ENCODE results near the gene LSM6.

Gene LSM6

GRCh38 chr4:146175541-146176453, at the start of gene LSM6:
TSS of gene LSM6 (plus strand) at chr4:146175718. CDS start at chr4:146182922, 7,204 bp downstream.
- Mint-ChIP-seq H3K27me3 (no peaks in the 10 kb centered on the region), H3K27ac (ENCODE audit: low read depth) (peak within 1 kb of the TSS; percentile 94), H3K4me3 (peak within 1 kb of the TSS; percentile 83), H3K9me3 (no peaks in the 10 kb centered on the region), H3K36me3 (ENCODE audit: insufficient read depth) (peaks cover 10% of the 10 kb centered on the region), H3K4me1 (peaks cover 39% of the 10 kb centered on the region)
- ATAC-seq (replicated peaks; ENCODE audit: extremely low read depth, poor library complexity, severe bottlenecking) (peak; percentile 90), DNase-seq (ENCODE audit: low spot score in 2 of 2) (peak; percentile 60 to 71)

- Mint-ChIP-seq H3K4me3 (no peak overlapping the region), H3K27me3 (peaks cover 55% of the 10 kb centered on the region), H3K36me3 (ENCODE audit: insufficient read depth) (no peaks in the 10 kb centered on the region), H3K4me1 (no peaks in the 10 kb centered on the region), H3K27ac (ENCODE audit: low read depth) (no peak overlapping the region), H3K9me3 (no peaks in the 10 kb centered on the region)
- DNase-seq (ENCODE audit: low spot score in 2 of 2), result no peak
- no peak for ATAC-seq (replicated peaks; ENCODE audit: extremely low read depth, poor library complexity, severe bottlenecking)
Measured at GRCh38 chr4:146132445-146132844, 43.1 kb upstream of the LSM6 start.

GRCh38 chr4:146134761-146135445, 40.6 kb upstream of the LSM6 start:
- Mint-ChIP-seq H3K27me3 (peaks cover 73% of the 10 kb centered on the region), H3K4me1 (no peaks in the 10 kb centered on the region), H3K4me3 (no peak overlapping the region), H3K9me3 (no peaks in the 10 kb centered on the region), H3K27ac (ENCODE audit: low read depth) (no peak overlapping the region), H3K36me3 (ENCODE audit: insufficient read depth) (no peaks in the 10 kb centered on the region)
- ATAC-seq (replicated peaks; ENCODE audit: extremely low read depth, poor library complexity, severe bottlenecking) (no peak), DNase-seq (ENCODE audit: low spot score in 2 of 2) (no peak)

DNA sequence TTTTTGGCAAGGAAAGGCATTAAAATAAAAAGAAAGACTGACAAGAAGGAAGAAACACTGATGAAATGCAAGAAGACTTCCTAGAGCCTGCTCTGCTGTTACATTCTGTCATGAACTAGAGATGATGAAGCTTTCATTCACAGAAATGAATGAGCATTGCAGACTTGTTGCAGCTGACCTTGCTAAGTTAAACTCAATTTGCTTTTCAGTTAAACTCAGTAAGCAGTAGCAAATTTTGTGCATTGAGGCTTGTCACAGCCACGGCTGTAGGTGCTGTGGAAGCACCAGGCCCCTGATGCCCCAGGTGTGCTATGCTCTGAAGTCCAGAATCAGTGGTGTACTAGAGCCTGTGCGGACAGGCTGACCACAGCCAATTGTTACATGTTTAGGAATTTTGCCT, 39.6 kb upstream of the LSM6 start:
- H3K4me1 Mint-ChIP-seq, result no peaks in the 10 kb centered on the region
- no peaks in the 10 kb centered on the region for H3K9me3 Mint-ChIP-seq
- no peak for ATAC-seq (replicated peaks; ENCODE audit: extremely low read depth, poor library complexity, severe bottlenecking)

GRCh38 chr4:146142768-146143167, 32.8 kb upstream of the LSM6 start:
- Mint-ChIP-seq H3K4me1 (no peaks in the 10 kb centered on the region), H3K9me3 (no peaks in the 10 kb centered on the region), H3K4me3 (no peak overlapping the region), H3K27me3 (peaks cover 45% of the 10 kb centered on the region), H3K27ac (ENCODE audit: low read depth) (no peak overlapping the region), H3K36me3 (ENCODE audit: insufficient read depth) (no peaks in the 10 kb centered on the region)
- ATAC-seq (replicated peaks; ENCODE audit: extremely low read depth, poor library complexity, severe bottlenecking) (no peak), DNase-seq (ENCODE audit: low spot score in 2 of 2) (no peak)

More for the DNA sequence above, 39.6 kb upstream of the LSM6 start:
- H3K27ac Mint-ChIP-seq (ENCODE audit: low read depth), result no peak overlapping the region
- H3K4me3 Mint-ChIP-seq, result no peak overlapping the region
- DNase-seq (ENCODE audit: low spot score in 2 of 2), result no peak
- H3K27me3 Mint-ChIP-seq, result peaks cover 65% of the 10 kb centered on the region
- no peaks in the 10 kb centered on the region for H3K36me3 Mint-ChIP-seq (ENCODE audit: insufficient read depth)

GRCh38 chr4:146143888-146144287, 31.6 kb upstream of the LSM6 start:
- H3K27ac Mint-ChIP-seq (ENCODE audit: low read depth), result no peak overlapping the region
- no peaks in the 10 kb centered on the region for H3K36me3 Mint-ChIP-seq (ENCODE audit: insufficient read depth)
- H3K4me3 Mint-ChIP-seq, result no peak overlapping the region
- DNase-seq (ENCODE audit: low spot score in 2 of 2) (no peak), ATAC-seq (replicated peaks; ENCODE audit: extremely low read depth, poor library complexity, severe bottlenecking) (no peak)
- peaks cover 35% of the 10 kb centered on the region for H3K27me3 Mint-ChIP-seq
- H3K9me3 Mint-ChIP-seq, result no peaks in the 10 kb centered on the region
- H3K4me1 Mint-ChIP-seq, result no peaks in the 10 kb centered on the region

DNA sequence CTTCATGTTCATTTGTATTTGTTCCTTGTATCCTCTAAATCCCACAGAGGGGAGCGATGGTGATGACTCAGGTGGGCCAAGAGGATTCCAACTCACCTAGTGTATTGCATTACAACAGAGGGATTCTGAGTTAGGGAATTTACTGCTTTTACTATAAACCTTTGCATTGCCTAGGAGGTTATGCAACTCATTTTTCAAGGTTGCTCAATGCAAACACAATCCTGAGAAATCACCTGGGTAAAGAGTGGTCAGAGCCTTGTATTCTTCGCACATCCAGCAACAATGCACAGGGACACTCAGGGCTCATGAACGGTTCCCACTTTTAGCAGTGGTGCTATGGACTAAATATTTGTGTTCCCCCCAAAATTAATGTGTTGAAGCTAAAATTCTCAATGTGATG, 28.6 kb upstream of the LSM6 start:
- H3K9me3 Mint-ChIP-seq, result no peaks in the 10 kb centered on the region
- no peak for DNase-seq (ENCODE audit: low spot score in 2 of 2)
- no peak overlapping the region for H3K4me3 Mint-ChIP-seq
- H3K4me1 Mint-ChIP-seq, result no peaks in the 10 kb centered on the region
- ATAC-seq (replicated peaks; ENCODE audit: extremely low read depth, poor library complexity, severe bottlenecking), result no peak
- H3K27me3 Mint-ChIP-seq, result peaks cover 26% of the 10 kb centered on the region
- no peaks in the 10 kb centered on the region for H3K36me3 Mint-ChIP-seq (ENCODE audit: insufficient read depth)
- H3K27ac Mint-ChIP-seq (ENCODE audit: low read depth), result no peak overlapping the region

DNA sequence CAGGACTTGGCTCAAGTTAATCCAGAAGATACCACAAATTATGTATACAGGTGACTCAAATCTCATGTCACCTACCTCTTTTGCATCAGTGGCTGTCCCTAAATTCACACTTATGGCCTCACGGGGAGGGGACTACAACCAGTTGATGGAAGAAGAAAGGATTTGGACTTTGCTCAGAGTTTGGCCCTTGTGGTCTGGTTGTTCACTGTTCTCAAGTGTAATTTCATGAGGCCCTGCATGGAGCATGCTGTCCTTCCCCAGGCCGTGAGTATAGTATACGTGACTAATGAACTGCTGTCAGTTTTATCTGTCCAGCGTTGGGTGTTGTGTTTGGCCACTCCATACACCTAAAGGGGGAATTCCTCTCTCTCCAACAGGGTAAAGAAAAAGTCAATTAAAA, 27.5 kb upstream of the LSM6 start:
- H3K9me3 Mint-ChIP-seq, result no peaks in the 10 kb centered on the region
- no peak overlapping the region for H3K4me3 Mint-ChIP-seq
- H3K4me1 Mint-ChIP-seq, result no peaks in the 10 kb centered on the region
- H3K36me3 Mint-ChIP-seq (ENCODE audit: insufficient read depth), result no peaks in the 10 kb centered on the region
- no peak for DNase-seq (ENCODE audit: low spot score in 2 of 2)
- peaks cover 26% of the 10 kb centered on the region for H3K27me3 Mint-ChIP-seq
- no peak for ATAC-seq (replicated peaks; ENCODE audit: extremely low read depth, poor library complexity, severe bottlenecking)
- H3K27ac Mint-ChIP-seq (ENCODE audit: low read depth), result no peak overlapping the region

DNA sequence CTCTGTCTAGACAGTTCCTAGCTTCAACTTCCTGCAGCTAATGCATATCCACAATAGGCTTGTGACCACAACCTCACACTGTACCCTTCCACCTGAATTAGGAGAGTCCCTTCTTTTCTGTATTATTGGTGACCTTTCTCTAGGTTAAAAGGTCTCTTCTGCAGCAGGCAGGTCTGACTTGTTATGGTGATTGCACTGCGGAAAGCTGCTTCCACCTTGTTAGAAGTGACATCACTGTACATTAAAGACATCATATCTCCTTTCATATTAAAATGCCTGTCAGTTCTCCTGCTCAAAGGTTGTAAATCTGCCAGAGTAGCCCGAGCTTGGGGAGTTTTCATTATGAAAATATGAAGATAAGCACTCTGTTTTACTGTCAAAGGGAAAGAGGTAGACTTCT, 21.5 kb upstream of the LSM6 start:
- H3K4me3 Mint-ChIP-seq, result no peak overlapping the region
- H3K36me3 Mint-ChIP-seq (ENCODE audit: insufficient read depth), result no peaks in the 10 kb centered on the region
- H3K27me3 Mint-ChIP-seq, result peaks cover 42% of the 10 kb centered on the region
- DNase-seq (ENCODE audit: low spot score in 2 of 2), result no peak
- H3K9me3 Mint-ChIP-seq, result no peaks in the 10 kb centered on the region
- H3K27ac Mint-ChIP-seq (ENCODE audit: low read depth), result no peak overlapping the region
- no peaks in the 10 kb centered on the region for H3K4me1 Mint-ChIP-seq
- ATAC-seq (replicated peaks; ENCODE audit: extremely low read depth, poor library complexity, severe bottlenecking), result no peak

DNA sequence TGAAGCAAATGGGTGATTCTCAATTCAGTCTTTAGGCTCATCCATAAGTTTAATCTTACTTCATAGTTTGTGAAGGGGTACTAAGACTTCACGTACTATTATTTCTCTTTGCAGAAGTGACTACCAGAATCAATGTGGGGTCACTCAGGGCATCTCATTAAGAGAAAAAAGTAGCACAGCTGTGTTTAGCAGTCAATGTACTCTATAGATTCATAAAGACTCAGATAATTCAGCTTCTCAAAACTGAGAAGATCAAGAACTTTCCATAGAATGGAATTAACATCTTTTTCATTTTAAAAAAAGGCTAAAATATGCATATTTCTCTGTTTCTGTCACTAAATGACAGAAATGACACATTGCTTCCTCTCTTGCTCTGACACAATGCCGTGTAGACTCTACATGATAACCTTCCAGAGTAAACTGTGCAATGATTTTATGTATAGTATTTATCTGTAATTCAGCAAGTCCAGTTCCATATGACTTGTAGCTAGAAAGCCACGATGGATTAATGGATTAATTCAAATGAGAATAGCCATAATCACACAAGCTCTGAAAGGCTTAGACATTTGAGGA, 20.3 kb upstream of the LSM6 start:
- no peaks in the 10 kb centered on the region for H3K4me1 Mint-ChIP-seq
- H3K36me3 Mint-ChIP-seq (ENCODE audit: insufficient read depth), result no peaks in the 10 kb centered on the region
- ATAC-seq (replicated peaks; ENCODE audit: extremely low read depth, poor library complexity, severe bottlenecking), result no peak
- H3K27me3 Mint-ChIP-seq, result peaks cover 49% of the 10 kb centered on the region
- no peak overlapping the region for H3K27ac Mint-ChIP-seq (ENCODE audit: low read depth)
- DNase-seq (ENCODE audit: low spot score in 2 of 2), result no peak
- no peaks in the 10 kb centered on the region for H3K9me3 Mint-ChIP-seq
- no peak overlapping the region for H3K4me3 Mint-ChIP-seq

DNA sequence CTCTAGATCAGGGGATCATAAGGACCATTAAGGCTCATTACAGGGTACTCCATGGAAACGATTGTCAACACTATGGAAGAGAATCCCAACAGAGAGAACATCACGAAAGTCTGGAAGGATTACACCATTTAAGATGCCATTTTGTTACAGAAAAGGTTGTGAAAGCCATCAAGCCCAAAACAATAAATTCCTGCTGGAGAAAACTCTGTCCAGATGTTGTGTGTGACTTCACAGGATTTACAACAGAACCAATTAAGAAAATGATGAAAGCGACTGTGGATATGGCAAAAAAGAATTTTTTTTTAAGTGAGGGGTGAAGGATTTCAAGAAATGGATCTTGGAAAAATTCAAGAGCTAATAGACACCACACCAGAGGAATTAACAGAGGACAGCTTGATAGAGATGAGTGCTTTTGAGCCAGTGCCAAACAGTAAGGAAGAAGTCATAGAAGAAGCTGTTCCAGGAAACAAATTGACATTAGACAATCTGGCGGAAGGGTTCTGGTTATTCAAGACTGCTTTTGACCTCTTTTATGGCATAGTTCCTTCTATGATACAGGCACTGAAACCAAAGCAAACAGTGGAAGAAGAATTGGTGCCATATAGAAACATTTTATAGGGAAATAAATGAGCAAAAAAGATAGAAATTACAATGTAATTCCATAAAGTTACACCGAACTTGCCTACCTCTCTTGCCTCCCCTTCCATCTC, 17.3 kb upstream of the LSM6 start:
- Mint-ChIP-seq H3K27me3 (peaks cover 69% of the 10 kb centered on the region), H3K27ac (ENCODE audit: low read depth) (no peak overlapping the region), H3K9me3 (peaks cover 9% of the 10 kb centered on the region), H3K36me3 (ENCODE audit: insufficient read depth) (no peaks in the 10 kb centered on the region), H3K4me3 (no peak overlapping the region), H3K4me1 (no peaks in the 10 kb centered on the region)
- DNase-seq (ENCODE audit: low spot score in 2 of 2) (no peak), ATAC-seq (replicated peaks; ENCODE audit: extremely low read depth, poor library complexity, severe bottlenecking) (no peak)

GRCh38 chr4:146159384-146160058, 16.0 kb upstream of the LSM6 start:
- Mint-ChIP-seq H3K4me1 (no peaks in the 10 kb centered on the region), H3K9me3 (peaks cover 9% of the 10 kb centered on the region), H3K4me3 (no peak overlapping the region), H3K27ac (ENCODE audit: low read depth) (no peak overlapping the region), H3K27me3 (peaks cover 72% of the 10 kb centered on the region), H3K36me3 (ENCODE audit: insufficient read depth) (no peaks in the 10 kb centered on the region)
- DNase-seq (ENCODE audit: low spot score in 2 of 2), result no peak
- peak; percentile 49 for ATAC-seq (replicated peaks; ENCODE audit: extremely low read depth, poor library complexity, severe bottlenecking)
